Stimulated activated CD4-positive, alpha-beta T cell treated with anti-CD3 and anti-CD28 coated beads, Interleukin-1b, Interleukin-23, amount 100 ng/mL, for 4 hours (primary cell): ENCODE data around the gene AHCYL2.
"Not testable (repeated sequence)": the region's sequence is repeated elsewhere in the genome, so short reads cannot be mapped to it uniquely, and the experiment has no call there.

ENCODE experiments used
- DNase-seq, 2 donors: peaks; one replicate each; pipeline ENCODE4 v3.0.0-alpha.2; 2020; ENCODE audit warnings: low read depth in 2 of 2

The AHCYL2 gene

DNA sequence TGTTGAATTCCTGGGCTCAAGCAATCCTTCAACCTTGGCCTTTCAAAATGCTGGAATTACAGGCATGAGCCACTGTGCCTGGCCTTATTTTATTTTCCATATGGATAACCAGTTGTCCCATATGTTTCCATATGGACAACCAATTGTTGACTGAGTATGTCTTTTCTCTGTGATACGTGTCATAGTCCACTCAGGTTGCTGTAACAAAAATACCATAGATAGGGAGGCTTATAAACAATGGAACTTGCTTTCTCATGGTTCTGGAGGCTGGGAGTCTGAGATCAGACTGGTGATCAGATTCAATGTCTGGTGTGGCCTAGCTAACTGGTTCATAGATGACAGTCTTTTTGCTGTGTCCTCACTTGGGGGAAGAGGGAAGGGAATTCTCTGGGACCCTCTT, 19.4 kb downstream of the AHCYL2 start:
- no peak for DNase-seq

DNA sequence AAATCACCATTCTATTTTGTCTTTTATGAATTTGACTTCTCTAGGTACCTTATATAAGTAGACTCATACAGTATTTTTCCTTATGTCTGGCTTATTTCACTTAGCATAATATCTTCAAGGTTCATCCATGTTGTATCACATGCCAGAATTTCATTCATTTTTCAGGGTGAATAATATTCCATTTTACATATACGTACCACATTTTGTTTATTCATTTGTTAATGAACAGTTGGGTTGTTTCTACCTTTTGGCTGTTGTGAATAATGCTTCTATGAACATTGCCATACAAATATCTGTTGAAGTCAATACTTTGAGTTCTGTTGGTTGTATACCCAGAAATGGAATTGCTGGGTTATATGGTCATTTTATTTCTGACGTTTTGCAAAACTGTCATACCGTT, 20.7 kb downstream of the AHCYL2 start:
- no peak for DNase-seq

DNA sequence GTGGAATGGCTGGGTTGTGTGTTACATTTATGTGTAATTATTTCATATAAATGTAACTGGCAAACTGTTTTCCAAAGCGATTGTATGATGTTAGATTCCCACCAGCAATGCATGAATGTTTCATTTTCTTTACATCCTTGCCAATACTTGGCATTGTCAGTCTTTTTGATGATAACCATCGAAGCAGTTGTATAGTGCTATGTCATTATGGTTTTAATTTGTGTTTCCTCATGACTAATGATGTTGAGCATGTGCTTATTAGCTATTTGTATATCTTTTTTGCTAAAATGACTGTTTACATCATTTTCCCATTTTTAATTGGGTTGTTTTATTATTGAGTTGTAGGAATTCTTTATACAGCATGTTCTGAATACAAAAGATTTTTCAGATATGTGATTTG, 22.3 kb downstream of the AHCYL2 start:
- no peak for DNase-seq

DNA sequence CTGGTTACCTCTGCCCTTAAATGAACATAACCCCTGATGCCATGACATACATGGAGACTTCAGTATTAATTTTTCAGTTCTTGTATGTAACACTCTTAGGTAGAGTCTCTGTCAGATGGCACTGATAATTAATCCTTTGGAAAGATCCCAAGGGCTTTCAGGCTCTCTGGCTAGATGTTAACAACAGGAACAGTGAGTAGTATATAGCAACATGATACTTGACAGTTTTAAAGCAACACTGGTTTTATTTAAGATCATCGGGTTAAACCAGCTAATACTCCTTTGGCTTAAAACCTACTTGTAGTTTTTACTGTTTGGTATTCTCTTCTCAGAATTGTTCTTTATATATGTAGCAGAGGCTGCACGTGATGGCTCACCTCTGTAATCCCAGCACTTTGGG, 27.3 kb downstream of the AHCYL2 start:
- DNase-seq, result no peak

DNA sequence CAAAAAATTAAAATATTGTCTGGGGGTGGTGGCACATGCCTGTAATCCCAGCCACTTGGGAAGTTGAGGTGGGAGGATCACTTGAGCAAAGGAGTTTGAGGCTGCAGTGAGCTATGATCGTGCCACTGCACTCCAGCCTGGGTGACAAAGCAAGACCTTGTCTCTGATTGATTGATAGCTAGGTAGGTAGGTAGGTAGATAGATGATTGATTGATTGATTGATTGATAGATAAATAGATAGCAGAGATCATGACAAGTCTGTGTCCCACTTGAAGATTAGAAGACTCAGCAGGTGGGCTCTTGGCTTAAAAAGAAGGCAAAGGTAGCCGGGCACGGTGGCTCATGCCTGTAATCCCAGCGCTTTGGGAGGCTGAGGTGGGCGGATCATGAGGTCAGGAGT, 27.8 kb downstream of the AHCYL2 start:
- not testable (repeated sequence) for DNase-seq

DNA sequence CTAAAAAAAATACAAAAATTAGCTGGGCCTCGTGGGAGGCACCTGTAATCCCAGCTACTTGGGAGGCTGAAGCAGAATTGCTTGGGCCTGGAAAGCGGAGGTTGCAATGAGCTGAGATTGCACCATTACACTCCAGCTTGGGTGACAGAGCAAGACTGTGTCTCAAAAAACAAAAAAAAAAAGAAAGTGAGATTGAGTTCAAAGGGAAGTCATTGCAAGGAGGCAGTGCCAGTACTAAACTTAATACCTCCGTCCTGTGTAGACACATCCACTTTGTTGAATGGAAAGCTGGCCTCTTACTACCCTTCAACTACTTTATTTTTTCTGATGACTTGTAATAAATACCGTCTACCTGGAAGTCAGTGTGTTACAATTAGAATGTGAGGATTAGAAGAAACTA, 31.0 kb downstream of the AHCYL2 start:
- DNase-seq, result no peak

DNA sequence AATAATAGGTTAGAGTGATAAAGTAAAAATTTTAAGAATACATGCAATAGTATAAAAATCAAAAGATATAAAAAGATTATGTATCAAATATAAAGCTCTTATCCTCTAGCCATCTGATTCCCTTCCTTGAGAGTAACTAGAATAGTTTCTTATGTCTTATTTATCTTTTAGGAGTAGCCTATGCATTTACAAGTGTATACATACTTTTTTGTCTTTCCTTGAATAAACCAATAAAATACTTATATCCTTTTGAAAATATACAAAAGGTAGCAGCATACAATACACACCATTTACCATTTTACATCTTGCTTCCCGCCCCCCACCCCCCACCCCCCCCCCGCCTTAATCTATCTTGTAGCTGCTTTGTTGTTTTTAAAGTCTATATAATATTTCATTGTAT, 31.4 kb downstream of the AHCYL2 start:
- DNase-seq, result no peak

DNA sequence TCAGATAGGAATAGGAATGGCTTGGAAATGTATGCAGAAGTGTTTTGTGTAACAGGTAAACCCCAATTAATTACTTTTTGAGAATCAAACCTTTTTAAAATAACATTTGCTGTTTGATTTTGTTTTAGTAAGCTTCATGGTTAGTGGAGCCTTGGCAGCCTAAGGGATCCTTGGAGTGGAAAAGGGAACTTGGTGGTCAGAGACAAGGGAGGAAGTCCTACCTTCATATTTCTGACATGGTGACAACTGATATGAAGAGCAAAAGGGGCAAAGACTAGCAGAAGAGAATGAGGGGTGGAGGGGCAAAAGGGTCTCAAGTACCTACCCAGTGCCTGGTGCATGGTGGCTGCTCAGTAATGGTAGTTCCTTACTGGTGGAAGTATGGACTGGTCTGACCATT, 32.3 kb downstream of the AHCYL2 start:
- no peak for DNase-seq

DNA sequence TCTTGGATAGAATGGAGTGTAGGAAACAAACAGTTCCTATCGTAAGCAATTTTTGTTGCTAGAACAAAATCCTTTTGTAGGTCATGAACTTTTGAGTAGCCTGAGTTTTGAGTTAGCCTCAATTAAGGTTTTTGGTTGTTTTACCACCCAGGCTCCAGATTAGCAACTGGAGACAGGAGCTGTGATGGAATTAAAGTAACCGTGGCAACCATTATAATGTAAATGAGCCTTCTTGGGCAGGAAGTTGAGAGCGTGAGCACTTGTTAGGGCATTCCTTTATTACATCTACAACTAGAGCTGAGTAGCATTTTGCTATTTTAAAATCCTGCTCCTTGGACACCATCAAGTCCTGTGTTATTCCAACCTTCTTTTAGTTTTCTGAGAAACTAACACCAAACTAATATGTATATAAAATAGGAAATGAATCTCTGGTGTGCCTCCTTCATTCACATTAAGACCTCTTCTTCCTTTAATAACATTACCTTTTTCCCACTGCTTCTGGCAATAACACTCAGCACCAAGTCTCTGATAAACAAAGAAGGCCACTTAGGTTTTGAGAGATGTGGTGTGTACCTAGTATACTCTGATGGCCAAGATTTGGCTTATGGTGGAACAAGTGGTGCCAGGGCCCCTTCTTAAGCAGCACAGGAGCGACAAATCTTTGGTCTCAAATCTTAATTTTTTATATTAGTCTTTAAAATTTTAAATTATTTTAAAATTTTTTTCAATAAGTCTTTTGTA, 34.0 kb downstream of the AHCYL2 start:
- DNase-seq, result no peak

DNA sequence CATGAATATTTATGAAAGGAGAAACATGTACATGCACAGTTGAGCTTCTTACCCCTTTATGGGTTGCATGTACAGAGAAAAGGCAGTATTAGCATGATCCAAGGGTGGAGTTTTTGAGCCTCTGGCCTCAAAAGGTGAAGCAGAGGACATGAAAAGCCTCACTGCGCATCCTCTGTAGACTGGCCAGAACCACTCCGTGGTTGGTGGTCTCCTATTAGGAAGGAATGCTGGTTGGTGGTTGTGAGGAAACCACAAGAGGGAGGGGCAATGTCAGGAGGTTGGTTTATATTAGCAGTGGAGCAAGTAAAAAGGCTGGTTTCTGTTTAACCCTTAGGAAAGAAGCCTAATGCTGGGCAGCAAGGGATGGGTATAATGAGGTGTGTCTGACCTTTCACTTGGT, 37.5 kb downstream of the AHCYL2 start:
- DNase-seq, result no peak

DNA sequence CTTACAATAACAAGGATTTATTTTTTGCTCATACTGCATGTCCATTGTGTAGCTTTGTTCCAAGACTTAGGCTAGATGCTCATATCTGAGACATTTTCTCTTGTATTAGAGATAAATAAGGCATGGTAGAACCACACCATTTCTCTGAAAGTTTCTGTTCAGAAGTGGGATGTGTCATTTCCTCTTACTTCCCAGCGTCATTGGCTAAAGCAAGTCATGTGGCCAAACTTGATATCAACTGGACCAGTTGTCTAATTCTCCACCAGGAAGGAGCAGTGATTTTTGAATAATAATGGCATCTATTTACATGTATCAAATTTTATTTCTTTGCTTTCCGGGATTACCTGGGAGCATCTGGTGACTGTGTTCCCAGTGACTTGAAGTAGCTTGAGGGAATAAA, 38.3 kb downstream of the AHCYL2 start:
- no peak for DNase-seq

DNA sequence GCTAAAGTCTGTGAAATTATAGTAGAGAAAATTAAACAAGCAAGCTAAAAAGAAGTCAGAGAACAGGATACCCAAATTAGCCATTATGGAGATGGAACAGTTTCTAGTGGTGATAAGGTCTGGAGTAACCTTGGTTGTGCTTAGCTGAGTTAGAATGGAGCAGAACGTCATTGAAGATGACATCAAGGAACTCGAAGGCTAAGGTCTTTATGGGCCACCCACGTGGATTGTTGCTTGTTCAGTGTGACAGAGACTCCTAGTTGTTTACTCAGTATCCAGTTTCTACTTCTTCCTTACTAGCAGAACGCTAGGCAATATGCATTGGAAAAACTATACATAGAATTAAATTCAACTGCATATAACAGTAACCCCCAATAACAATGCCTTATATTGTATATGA, 39.7 kb downstream of the AHCYL2 start:
- no peak for DNase-seq

DNA sequence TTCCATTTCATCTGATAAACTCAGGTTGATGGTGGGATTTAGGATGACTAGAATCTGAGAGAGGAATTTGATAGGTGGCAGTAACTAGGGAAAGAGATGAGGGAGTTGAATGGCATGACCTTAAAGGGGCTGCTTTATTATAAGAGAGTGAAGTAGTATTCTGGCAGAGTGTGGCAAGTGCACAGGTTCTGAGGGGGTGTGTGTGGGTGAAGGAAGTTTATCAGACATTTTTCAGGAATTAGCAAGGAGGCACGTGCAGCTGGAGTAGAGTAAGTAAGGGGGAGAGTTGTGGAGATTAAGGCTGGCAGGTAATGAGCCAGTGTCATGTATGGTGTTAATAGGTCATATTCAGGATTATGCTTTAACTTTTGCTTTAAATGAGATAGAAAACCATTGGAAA, 40.5 kb downstream of the AHCYL2 start:
- DNase-seq, result no peak

DNA sequence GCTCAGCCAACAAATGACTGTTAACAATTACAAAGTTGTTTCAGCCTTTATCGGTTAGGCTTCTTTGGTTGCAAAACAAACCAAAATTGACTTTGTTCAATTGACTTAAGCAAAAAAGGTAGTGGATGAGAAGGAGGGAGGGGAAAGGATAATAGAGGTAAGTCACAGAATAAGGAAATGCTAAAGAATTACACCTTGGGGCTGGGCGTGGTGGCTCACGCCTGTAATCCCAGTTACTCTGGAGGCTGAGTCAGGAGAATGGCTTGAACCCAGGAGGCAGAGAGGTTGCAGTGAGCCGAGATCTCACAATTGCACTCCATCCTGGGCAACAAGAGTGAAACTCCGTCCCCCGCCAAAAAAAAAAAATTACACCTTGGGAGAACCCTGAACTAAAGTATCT, 41.4 kb downstream of the AHCYL2 start:
- no peak for DNase-seq

DNA sequence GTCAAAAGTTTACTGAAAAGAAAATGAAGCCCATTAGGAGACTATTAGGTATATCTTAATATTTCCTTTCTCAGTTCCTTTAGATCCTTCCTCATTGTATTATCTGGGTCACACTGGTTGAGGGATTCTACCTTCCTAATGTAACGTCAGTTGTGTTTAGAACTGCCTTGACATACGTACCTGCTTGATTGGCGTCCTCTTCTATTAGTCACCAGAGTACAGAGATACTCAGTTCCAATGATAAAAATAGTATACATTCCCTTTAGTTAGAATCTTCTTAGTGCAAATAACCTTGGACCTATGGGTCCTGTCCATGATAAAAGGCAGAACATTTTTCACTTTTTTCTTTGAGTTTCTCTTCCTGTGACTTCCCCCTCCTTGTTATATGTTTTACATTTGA, 45.2 kb downstream of the AHCYL2 start:
- DNase-seq, result no peak

DNA sequence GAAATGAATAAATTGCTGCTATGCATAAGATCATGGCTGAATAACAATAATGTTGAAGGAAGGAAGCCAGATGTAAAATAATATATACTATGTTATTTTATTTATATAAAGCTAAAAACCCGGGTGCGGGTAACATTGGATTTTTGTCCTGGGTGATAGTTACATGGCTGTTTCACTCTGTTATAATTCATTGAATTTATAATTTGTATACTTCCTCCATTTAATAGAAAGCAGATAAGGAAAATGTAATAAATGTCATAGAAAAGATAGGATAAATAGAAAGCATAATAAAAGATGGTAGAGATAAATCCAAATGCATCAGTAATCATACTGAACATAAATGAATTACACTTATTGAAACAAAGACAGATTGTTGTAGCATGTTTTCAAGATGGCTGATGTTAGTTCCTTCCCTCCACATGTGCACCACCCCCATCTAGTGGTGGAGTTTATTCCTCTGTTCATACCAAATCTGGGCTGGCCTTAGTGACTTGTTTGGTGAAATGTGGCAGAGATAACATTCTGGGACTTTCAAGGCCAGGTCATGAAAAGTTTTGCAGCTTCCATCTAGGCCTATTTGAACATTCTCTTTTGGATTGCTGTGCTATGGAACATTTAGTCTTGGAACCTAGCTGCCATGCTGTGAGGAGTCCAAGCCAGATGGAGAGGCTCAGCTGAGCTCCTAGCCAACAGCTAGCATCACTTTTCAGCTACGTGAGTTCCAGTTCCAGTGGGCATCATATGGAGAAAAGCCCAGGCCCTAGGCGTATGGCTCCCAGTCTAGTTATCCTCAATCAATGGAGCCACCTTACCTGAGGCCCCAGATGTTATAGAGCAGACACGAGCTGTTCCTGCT, 46.9 kb downstream of the AHCYL2 start:
- DNase-seq, result peak; percentile 15 to 66

DNA sequence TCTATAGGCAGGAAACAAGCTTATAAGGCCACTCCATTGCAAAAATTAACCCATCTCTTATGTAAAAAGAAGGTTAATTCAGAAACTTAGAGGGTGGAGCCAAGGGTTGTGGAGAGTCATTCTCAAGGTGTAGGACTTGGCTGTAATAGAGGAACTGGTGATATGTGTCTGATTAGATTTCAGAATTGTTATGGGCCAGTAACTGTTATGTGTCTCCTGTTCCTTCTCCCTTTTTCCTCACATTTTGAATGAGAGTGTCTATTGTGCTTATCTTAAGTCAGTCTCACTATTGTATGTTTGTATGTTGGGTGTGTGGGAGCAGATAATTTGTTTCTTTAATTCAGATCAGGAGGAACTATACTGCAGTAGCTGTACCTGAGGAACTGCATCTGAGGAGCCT, 49.1 kb downstream of the AHCYL2 start:
- DNase-seq, result no peak

DNA sequence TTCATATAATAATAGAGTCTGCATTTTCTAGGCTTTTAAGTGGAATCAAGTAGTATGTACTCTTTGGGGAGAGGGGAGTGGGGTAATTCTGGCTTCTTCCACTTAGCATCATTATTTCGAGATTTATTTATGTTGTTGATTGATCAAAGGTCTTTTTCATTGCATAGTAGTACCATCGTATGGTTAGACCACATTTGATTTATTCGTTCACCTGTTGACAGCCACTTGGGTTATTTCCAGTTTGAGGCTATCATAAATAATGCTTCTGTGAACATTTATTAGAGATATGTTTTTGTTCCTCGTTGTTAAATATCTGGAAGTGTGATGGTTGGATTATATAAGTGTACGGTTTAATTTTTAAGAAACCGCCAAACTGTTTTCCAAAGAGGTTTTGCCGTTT, 52.8 kb downstream of the AHCYL2 start:
- DNase-seq, result no peak

DNA sequence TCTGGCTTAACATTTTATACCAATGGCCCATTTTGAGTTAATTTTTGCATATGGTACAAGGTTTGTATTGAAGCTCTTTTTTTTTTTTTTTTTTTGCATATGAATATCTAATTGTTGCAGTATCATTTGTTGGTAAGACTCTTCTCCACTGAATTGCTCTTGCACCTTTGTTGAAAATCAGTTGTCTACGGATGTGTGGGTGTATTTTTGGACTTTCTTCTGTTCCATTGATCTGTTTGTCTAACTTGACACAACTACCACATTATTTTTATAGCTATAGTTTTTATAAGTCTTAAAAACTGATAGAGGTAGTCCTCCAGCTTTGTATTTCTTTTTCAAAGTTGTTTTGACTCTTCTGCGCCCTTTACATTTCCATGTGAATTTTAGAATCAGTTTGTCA, 53.9 kb downstream of the AHCYL2 start:
- DNase-seq, result no peak

DNA sequence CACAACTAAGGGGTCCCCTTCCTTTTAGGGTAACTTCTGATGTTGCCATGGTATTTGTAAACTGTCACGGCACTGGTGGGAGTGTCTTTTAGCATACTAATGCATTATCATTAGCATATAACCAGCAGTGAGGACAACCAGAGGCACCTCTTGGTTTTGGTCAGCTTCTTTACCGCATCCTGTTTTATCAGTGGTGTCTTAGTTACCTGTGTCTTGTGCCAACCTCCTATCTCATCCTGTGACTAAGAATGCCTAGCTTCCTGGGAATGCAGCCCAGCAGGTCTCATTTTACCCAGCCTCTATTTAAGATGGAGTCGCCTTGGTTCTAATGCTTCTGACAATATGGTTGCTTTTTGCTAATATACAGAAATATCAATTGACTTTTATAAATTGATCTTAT, 54.9 kb downstream of the AHCYL2 start:
- no peak for DNase-seq

DNA sequence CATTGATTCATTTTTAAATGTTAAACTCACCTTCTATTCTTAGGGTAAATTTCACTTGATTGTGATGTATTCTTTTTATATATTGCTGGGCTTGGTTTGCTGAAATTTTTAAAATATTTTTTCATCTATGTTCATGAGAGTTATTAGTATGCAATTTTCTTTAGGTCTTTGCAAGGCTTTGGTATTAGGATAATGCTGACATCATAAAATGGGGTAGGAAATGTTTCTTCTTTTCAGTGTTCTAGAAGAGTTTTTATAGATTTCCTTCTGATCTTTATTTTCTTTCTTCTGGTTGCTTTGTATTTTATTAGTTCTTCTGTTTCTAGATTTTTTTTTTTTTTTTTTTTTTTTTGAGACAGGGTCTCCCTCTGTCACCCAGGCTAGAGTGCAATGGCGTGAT, 56.3 kb downstream of the AHCYL2 start:
- no peak for DNase-seq

DNA sequence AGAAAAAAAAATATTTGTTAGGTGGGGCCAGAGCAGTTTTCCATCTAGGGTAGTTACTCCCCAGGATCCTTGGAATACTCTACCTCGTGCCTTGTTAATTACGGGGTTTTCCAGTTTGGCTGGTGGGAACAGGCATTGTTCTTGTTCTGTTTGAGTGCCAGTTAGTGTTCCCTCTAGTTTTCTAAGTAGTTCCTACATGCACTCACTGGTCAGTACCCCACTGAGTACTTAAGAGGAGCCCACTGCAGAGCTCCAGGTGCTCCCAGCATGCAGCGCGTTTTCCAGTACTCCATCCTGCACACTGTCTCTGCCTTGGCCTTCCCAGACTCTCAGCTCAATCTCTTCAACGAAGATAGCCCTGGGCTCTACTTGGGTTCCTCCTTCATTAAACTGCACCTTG, 58.0 kb downstream of the AHCYL2 start:
- DNase-seq, result no peak

DNA sequence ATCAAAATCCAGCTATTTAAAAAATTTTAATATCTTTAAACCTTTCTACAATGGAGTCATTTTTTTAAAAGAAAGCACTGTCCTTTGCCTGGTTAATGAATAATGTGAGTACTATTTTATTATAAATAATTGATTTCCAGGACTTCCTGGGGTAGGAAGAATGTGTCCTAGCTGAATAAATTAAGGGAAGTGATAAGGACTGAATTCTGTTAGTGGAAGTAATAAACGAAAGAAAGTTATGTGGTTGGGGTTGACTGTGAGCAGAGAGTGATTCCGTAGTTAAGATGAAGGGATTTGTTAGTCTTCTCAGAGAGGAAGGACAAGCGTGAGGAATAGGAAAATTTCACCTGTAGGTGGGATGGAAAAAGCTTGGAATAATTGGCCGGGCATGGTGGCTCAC, 59.1 kb downstream of the AHCYL2 start:
- DNase-seq, result no peak
